ENCODE data around the gene B4GALNT2.

DNA sequence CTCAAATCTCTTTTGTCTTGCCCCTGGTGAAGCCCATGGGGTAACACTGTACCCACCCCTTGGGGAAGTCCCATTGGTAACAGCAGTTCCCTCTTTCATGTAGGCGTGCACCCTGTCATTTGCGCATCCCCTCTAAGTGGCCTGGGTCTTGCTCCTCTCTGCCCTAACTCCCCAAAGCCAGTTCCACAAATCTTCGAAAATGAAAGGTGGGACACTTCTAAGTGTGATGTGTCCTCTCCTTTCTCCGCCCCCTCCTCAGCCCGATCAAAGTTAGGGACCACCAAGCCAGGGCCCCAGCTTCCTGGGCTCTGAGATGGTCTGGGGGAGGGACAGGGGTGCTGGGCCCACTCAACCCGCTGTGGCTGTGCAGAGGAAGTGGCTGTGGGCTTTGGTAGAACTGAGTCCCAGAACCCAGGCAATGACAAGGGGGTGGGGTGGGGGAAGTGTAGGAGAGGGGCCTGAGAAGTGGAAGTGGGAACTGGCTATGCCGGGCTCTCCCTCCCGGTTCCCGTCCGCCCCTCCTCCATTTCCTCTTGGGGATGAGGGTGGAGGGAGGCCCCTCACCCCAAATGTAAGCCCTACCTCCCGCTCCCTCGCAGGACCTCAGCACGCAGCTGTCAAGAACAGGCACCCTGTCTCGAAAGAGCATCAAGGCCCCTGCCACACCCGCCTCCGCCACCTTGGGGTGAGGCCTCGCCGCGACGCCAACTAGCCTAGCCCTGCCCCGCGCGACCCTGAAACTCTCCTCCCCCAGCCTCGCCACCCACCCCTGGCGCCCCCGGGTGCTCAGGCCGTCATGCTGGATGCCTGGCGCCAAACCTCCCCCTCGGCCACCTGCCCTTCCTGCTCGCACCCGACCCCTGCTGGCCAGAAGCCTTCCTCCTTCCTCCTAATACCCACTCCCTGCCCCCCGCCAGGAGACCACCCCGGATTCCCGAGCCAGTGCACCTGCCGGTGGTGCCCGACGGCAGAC is 86.7 kb downstream of the B4GALNT2 start:
- no peak for TF ChIP-seq EP300 (IDR thresholded peaks at IDR 0.05; ENCODE audit: borderline replicate concordance in 1 of 2, low read depth in 2 of 2, low read length in 2 of 2)
- no peak for TF ChIP-seq YY1 (IDR thresholded peaks at IDR 0.05; ENCODE audit: low read depth, low read length)
- TF ChIP-seq, protein P1, sequence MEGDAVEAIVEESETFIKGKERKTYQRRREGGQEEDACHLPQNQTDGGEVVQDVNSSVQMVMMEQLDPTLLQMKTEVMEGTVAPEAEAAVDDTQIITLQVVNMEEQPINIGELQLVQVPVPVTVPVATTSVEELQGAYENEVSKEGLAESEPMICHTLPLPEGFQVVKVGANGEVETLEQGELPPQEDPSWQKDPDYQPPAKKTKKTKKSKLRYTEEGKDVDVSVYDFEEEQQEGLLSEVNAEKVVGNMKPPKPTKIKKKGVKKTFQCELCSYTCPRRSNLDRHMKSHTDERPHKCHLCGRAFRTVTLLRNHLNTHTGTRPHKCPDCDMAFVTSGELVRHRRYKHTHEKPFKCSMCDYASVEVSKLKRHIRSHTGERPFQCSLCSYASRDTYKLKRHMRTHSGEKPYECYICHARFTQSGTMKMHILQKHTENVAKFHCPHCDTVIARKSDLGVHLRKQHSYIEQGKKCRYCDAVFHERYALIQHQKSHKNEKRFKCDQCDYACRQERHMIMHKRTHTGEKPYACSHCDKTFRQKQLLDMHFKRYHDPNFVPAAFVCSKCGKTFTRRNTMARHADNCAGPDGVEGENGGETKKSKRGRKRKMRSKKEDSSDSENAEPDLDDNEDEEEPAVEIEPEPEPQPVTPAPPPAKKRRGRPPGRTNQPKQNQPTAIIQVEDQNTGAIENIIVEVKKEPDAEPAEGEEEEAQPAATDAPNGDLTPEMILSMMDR (IDR thresholded peaks at IDR 0.05; ENCODE audit: control extremely low read depth in 1 of 3, insufficient read depth in 1 of 3, low read depth in 1 of 3, low read length in 3 of 3) = peak; percentile 36 to 68 (median 49); a peak in 3 of 4 replicates
- no peak for TF ChIP-seq POLR2AphosphoS5 (IDR thresholded peaks at IDR 0.05; ENCODE audit: low read depth, low read length)
- no peak for TF ChIP-seq NRF1 (IDR thresholded peaks at IDR 0.05; ENCODE audit: low read depth, low read length)
- TF ChIP-seq SUZ12 (IDR thresholded peaks at IDR 0.05; ENCODE audit: low read length) = no peak
- TF ChIP-seq BRCA1 (IDR thresholded peaks at IDR 0.05; ENCODE audit: low read depth, low read length) = no peak
- TF ChIP-seq EZH2 (IDR thresholded peaks at IDR 0.05; ENCODE audit: low read depth, low read length, severe bottlenecking) = no peak
- TF ChIP-seq KDM1A (IDR thresholded peaks at IDR 0.05; ENCODE audit: borderline replicate concordance, low read length) = no peak
- no peak for TF ChIP-seq JUND (IDR thresholded peaks at IDR 0.05; ENCODE audit: low read length)
- TF ChIP-seq RFX5 (IDR thresholded peaks at IDR 0.05; ENCODE audit: borderline replicate concordance, low read depth, low read length) = no peak
- TF ChIP-seq, protein P2, sequence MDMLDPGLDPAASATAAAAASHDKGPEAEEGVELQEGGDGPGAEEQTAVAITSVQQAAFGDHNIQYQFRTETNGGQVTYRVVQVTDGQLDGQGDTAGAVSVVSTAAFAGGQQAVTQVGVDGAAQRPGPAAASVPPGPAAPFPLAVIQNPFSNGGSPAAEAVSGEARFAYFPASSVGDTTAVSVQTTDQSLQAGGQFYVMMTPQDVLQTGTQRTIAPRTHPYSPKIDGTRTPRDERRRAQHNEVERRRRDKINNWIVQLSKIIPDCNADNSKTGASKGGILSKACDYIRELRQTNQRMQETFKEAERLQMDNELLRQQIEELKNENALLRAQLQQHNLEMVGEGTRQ (IDR thresholded peaks at IDR 0.05; ENCODE audit: low read length) = no peak
